Measurements from ENCODE around the gene SLC38A3.

Gene SLC38A3

GRCh38 chr3:50201573-50202315 lies 3.3 kb upstream of the SLC38A3 start:
- Histone ChIP-seq H3K4me3 (replicated peaks; ENCODE audit: low read depth, low read length) (no peak overlapping the region), H3K36me3 (ENCODE audit: control insufficient read depth, insufficient read depth, low read length) (no peaks in the 10 kb centered on the region), H3K27me3 (replicated peaks; ENCODE audit: control insufficient read depth, insufficient read depth, low read length) (peaks cover 3% of the 10 kb centered on the region)
- DNase-seq (ENCODE audit: extremely low read depth, insufficient read length): no peak
- TF ChIP-seq, protein P1, sequence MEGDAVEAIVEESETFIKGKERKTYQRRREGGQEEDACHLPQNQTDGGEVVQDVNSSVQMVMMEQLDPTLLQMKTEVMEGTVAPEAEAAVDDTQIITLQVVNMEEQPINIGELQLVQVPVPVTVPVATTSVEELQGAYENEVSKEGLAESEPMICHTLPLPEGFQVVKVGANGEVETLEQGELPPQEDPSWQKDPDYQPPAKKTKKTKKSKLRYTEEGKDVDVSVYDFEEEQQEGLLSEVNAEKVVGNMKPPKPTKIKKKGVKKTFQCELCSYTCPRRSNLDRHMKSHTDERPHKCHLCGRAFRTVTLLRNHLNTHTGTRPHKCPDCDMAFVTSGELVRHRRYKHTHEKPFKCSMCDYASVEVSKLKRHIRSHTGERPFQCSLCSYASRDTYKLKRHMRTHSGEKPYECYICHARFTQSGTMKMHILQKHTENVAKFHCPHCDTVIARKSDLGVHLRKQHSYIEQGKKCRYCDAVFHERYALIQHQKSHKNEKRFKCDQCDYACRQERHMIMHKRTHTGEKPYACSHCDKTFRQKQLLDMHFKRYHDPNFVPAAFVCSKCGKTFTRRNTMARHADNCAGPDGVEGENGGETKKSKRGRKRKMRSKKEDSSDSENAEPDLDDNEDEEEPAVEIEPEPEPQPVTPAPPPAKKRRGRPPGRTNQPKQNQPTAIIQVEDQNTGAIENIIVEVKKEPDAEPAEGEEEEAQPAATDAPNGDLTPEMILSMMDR (IDR thresholded peaks at IDR 0.05; ENCODE audit: insufficient read depth, low read length, poor library complexity, severe bottlenecking): no peak

- no peak overlapping the region for H3K4me3 ChIP-seq (replicated peaks; ENCODE audit: low read depth, low read length)
- TF ChIP-seq, protein P1 (IDR thresholded peaks at IDR 0.05; ENCODE audit: insufficient read depth, low read length, poor library complexity, severe bottlenecking): no peak
- peaks cover 3% of the 10 kb centered on the region for H3K27me3 ChIP-seq (replicated peaks; ENCODE audit: control insufficient read depth, insufficient read depth, low read length)
- no peaks in the 10 kb centered on the region for H3K36me3 ChIP-seq (ENCODE audit: control insufficient read depth, insufficient read depth, low read length)
- DNase-seq (ENCODE audit: extremely low read depth, insufficient read length): no peak
Observed at GRCh38 chr3:50202353-50203112, 2.5 kb upstream of the SLC38A3 start.

DNA sequence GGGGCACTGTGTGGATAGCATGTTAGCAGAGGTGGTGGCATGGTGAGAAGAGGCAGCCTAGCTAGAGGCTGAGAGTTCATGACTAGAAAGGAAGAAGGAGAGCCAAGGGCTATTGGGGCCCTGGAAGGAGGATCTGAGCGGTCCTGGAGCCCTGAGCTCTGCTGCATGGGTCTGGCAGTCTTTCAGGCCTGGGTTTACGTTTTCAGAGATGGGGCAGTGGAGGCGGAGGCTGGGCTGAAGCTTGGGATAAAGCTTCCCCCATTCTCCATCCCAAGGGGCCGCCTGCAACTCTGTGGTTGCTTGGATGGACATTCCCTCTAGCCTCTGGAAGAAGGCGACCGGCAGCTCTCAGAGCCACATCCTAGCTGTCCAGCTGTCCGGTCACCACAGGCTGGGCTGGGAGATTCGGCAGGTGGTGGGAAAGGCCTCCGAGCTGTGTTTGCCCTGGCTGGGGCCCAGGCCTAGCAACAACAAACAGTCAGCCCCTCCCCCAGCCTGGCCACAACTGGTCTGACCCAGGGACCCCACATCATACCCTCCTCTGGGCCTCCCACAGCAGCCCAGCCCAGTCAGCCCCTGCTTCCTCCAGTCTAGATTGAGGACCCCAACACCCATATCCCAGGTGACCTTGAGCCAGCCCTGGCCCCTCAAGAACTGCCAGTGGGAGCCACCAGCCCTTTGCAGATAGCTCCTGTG lies 1.8 kb upstream of the SLC38A3 start:
- TF ChIP-seq, protein P1 (IDR thresholded peaks at IDR 0.05; ENCODE audit: insufficient read depth, low read length, poor library complexity, severe bottlenecking): no peak
- peaks cover 3% of the 10 kb centered on the region for H3K27me3 ChIP-seq (replicated peaks; ENCODE audit: control insufficient read depth, insufficient read depth, low read length)

DNA sequence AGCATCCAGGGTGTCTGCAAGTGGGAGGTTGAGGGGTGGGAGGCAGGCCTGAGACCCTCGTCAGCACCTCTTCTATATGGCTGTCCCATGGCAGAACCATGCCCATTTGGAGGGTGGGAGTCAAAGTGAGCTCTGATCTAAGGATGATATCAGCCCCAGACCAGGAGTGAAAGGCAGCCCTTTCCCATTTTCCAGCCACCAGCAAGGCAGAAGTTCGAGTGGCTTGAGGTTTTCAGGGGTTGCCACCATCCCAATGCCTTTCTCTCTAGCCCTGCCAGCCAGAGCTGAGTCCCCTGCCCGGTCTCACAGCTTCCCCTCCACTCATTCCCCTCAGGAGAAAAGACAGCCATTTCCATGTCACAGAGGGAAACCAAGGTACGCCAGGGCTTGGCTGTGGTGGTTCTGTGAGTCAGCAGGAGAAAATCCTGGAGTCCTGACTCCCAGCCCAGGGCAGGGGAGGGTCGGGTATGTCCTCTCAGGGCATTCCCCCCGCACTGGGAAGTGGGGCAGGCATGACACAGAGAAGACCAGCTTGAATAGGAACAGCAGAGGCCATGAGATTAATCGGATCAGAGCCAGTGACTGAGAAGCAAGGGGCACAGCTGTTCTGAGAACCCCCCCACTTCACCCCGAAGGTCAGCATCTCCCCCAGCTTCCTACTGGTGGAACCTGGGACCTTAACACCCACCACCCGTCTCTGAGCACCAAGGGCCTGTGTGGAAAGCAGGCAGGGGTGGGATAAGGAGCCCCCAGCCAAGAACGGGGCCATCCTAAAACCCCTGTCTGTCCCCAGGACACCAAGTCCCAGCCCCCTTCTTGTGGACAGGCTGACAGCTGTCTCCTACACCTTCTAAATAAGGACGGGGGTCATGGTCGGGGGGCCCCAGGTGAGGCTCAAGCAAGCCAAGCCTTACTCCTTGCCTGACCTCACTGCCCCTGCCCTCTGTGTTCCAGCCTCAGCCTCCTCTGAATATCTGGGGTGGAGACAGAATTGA lies 965 bp upstream of the SLC38A3 start:
- no peaks in the 10 kb centered on the region for H3K36me3 ChIP-seq (ENCODE audit: control insufficient read depth, insufficient read depth, low read length)
- H3K4me3 ChIP-seq (replicated peaks; ENCODE audit: low read depth, low read length): no peak overlapping the region
- no peak for DNase-seq (ENCODE audit: extremely low read depth, insufficient read length)
- peaks cover 3% of the 10 kb centered on the region for H3K27me3 ChIP-seq (replicated peaks; ENCODE audit: control insufficient read depth, insufficient read depth, low read length)
- TF ChIP-seq, protein P1 (IDR thresholded peaks at IDR 0.05; ENCODE audit: insufficient read depth, low read length, poor library complexity, severe bottlenecking): no peak

More for the DNA sequence above, 1.8 kb upstream of the SLC38A3 start:
- DNase-seq (ENCODE audit: extremely low read depth, insufficient read length): no peak
- H3K36me3 ChIP-seq (ENCODE audit: control insufficient read depth, insufficient read depth, low read length): no peaks in the 10 kb centered on the region
- no peak overlapping the region for H3K4me3 ChIP-seq (replicated peaks; ENCODE audit: low read depth, low read length)

Data from GM06990 (cell line).